ENCODE results near the gene SERTAD2.

The SERTAD2 gene

GRCh38 chr2:64653109-64654062 is at the start of gene SERTAD2:
Gene SERTAD2 (minus strand): TSS chr2:64653913. CDS start chr2:64636871, 17,042 bp downstream.
- in situ Hi-C loops (cut with MboI; ENCODE audit: low sequenced_read_pairs) = loop anchor here (10.0 kb wide), 1 partner anchor 101 kb away; no protein-coding TSS in a partner anchor

- in situ Hi-C loops (cut with MboI; ENCODE audit: low sequenced_read_pairs) = no loop called here
Observed at GRCh38 chr2:64700133-64700809, 46.6 kb upstream of the SERTAD2 start.

- in situ Hi-C loops (cut with MboI; ENCODE audit: low sequenced_read_pairs) = no loop called here
Observed at GRCh38 chr2:64699712-64700111, 46.0 kb upstream of the SERTAD2 start.

GRCh38 chr2:64698668-64699444 is 45.1 kb upstream of the SERTAD2 start:
- in situ Hi-C loops (cut with MboI; ENCODE audit: low sequenced_read_pairs) = no loop called here

GRCh38 chr2:64698177-64698643 is 44.5 kb upstream of the SERTAD2 start:
- in situ Hi-C loops (cut with MboI; ENCODE audit: low sequenced_read_pairs) = no loop called here

GRCh38 chr2:64697297-64698176 is 43.8 kb upstream of the SERTAD2 start:
- in situ Hi-C loops (cut with MboI; ENCODE audit: low sequenced_read_pairs) = no loop called here

- in situ Hi-C loops (cut with MboI; ENCODE audit: low sequenced_read_pairs) = no loop called here
Observed at GRCh38 chr2:64696636-64697035, 42.9 kb upstream of the SERTAD2 start.

- in situ Hi-C loops (cut with MboI; ENCODE audit: low sequenced_read_pairs) = no loop called here
Observed at GRCh38 chr2:64695721-64696261, 42.1 kb upstream of the SERTAD2 start.

GRCh38 chr2:64692401-64692800 is 38.7 kb upstream of the SERTAD2 start:
- in situ Hi-C loops (cut with MboI; ENCODE audit: low sequenced_read_pairs) = no loop called here

GRCh38 chr2:64688909-64689308 is 35.2 kb upstream of the SERTAD2 start:
- in situ Hi-C loops (cut with MboI; ENCODE audit: low sequenced_read_pairs) = no loop called here

- in situ Hi-C loops (cut with MboI; ENCODE audit: low sequenced_read_pairs) = no loop called here
Observed at GRCh38 chr2:64686283-64686956, 32.7 kb upstream of the SERTAD2 start.

GRCh38 chr2:64685430-64685829 is 31.7 kb upstream of the SERTAD2 start:
- in situ Hi-C loops (cut with MboI; ENCODE audit: low sequenced_read_pairs) = no loop called here

- in situ Hi-C loops (cut with MboI; ENCODE audit: low sequenced_read_pairs) = no loop called here
Observed at GRCh38 chr2:64683771-64684510, 30.2 kb upstream of the SERTAD2 start.

GRCh38 chr2:64681479-64681967 is 27.8 kb upstream of the SERTAD2 start:
- in situ Hi-C loops (cut with MboI; ENCODE audit: low sequenced_read_pairs) = no loop called here

- in situ Hi-C loops (cut with MboI; ENCODE audit: low sequenced_read_pairs) = no loop called here
Observed at GRCh38 chr2:64679673-64680425, 26.1 kb upstream of the SERTAD2 start.

- in situ Hi-C loops (cut with MboI; ENCODE audit: low sequenced_read_pairs) = no loop called here
Observed at GRCh38 chr2:64678771-64679590, 25.3 kb upstream of the SERTAD2 start.

- in situ Hi-C loops (cut with MboI; ENCODE audit: low sequenced_read_pairs) = no loop called here
Observed at GRCh38 chr2:64677530-64677929, 23.8 kb upstream of the SERTAD2 start.

Measured in HL-60/S4 treated with phorbol 12-myristate 13-acetate at 8.2 ng/mL for 4 days and 3 days (cell line).